Neutrophil (primary cell): ENCODE measurements around the gene OR7G2.
"Not testable (repeated sequence)": the region's sequence is repeated elsewhere in the genome, so short reads cannot be mapped to it uniquely, and the experiment has no call there.

Experiments
- H3K27ac ChIP-seq: fragments of 200-600 bp; sonication (generic); 2 replicates; pipeline ENCODE4 v1.5.1; 2016; ENCODE audit warnings: mild to moderate bottlenecking, moderate library complexity
- H3K27me3 ChIP-seq: fragments of 200-600 bp; sonication (generic); 2 replicates; pipeline ENCODE4 v1.6.0; 2016; ENCODE audit warnings: mild to moderate bottlenecking
- H3K36me3 ChIP-seq: fragments of 200-600 bp; sonication (generic); 2 replicates; pipeline ENCODE4 v1.5.1; 2017
- H3K4me1 ChIP-seq, 2 experiments: fragments of 200-600 bp in 1 of 2; sonication (generic) in 1 of 2; 1 replicate in 1 of 2; 2 replicates in 1 of 2; pipeline versions ENCODE4 v1.5.1 to v1.6.1; 2013 to 2016; ENCODE audit warnings: low read depth in 1 of 2, low read length in 1 of 2, mild to moderate bottlenecking in 1 of 2, moderate library complexity in 1 of 2; ENCODE audit not compliant: control insufficient read depth in 1 of 2, insufficient read depth in 1 of 2
- H3K4me3 ChIP-seq, 2 experiments: fragments of 200-600 bp in 1 of 2; sonication (generic) in 1 of 2; 1 replicate in 1 of 2; 2 replicates in 1 of 2; pipeline ENCODE4 v1.5.1; 2013 to 2016; ENCODE audit warnings: low read depth in 1 of 2, low read length in 1 of 2, mild to moderate bottlenecking in 1 of 2, moderate library complexity in 1 of 2
- H3K9me3 ChIP-seq: fragments of 200-600 bp; sonication (generic); 2 replicates; pipeline ENCODE4 v1.5.1; 2016
- CTCF ChIP-seq: fragments of 200-600 bp; sonication (generic); IDR thresholded peaks from 2 replicates; pipeline ENCODE4 v1.5.1; 2016; ENCODE audit warnings: antibody characterized with exemption

Gene OR7G2

GRCh38 chr19:9075064-9075949 is 32.0 kb downstream of the OR7G2 start:
- no peaks in the 10 kb centered on the region for H3K36me3 ChIP-seq
- no peak overlapping the region for H3K4me3 ChIP-seq
- TF ChIP-seq CTCF, result no peak
- no peak overlapping the region for H3K27ac ChIP-seq
- H3K4me1 ChIP-seq, result no peaks in the 10 kb centered on the region
- H3K27me3 ChIP-seq, result no peaks in the 10 kb centered on the region
- no peaks in the 10 kb centered on the region for H3K9me3 ChIP-seq

DNA sequence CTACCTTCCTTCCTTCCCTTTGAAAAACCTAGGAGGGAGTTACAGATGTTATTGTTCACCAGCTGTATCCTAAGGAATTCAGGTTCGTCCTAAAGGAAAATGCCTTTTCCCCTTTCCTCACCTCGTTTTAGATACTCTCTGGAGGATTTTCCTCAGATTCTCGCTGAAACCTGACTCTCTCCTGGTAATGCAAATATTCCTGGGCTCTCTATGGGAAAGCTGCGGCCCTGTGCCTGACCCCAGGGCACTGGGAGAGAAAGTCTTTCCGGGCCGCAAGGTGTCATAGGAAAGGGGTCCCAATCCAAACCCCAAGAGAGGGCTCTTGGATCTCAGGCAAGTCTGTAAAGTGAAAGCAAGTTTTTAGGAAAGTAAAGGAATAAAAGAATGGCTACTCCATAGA is 33.5 kb downstream of the OR7G2 start:
- Histone ChIP-seq H3K4me1 (no peaks in the 10 kb centered on the region), H3K4me3 (no peak overlapping the region), H3K9me3 (no peaks in the 10 kb centered on the region), H3K36me3 (no peaks in the 10 kb centered on the region), H3K27ac (no peak overlapping the region), H3K27me3 (no peaks in the 10 kb centered on the region)
- TF ChIP-seq CTCF, result no peak

- H3K4me1 ChIP-seq, H3K4me3 ChIP-seq, H3K9me3 ChIP-seq, H3K36me3 ChIP-seq, H3K27me3 ChIP-seq, H3K27ac ChIP-seq: not testable (repeated sequence)
These were observed 35.6 kb downstream of the OR7G2 start for GRCh38 chr19:9071720-9072119.

DNA sequence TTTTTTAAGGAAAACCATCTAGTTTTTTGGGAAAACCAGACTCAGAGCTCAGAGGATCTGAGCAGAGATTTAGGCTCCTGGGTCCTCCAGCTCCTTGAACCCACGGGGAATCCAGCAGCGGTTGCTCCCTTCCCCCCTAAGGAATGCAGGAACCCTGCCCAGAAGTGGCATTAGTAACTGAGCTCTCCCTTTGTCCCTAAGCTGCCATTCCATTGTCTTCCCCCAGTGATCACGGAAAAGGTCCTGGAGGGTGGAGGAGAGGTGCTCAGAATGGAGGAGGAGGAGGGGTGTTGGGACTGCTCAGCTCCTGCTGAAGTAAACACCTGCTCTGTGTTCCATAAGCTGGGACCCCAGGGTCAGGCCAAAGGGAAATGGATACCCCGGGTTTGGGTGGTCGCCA is 37.2 kb downstream of the OR7G2 start:
- Histone ChIP-seq H3K9me3 (no peaks in the 10 kb centered on the region), H3K4me1 (no peaks in the 10 kb centered on the region), H3K4me3 (no peak overlapping the region), H3K27ac (no peak overlapping the region), H3K36me3 (no peaks in the 10 kb centered on the region), H3K27me3 (no peaks in the 10 kb centered on the region)
- no peak for TF ChIP-seq CTCF

DNA sequence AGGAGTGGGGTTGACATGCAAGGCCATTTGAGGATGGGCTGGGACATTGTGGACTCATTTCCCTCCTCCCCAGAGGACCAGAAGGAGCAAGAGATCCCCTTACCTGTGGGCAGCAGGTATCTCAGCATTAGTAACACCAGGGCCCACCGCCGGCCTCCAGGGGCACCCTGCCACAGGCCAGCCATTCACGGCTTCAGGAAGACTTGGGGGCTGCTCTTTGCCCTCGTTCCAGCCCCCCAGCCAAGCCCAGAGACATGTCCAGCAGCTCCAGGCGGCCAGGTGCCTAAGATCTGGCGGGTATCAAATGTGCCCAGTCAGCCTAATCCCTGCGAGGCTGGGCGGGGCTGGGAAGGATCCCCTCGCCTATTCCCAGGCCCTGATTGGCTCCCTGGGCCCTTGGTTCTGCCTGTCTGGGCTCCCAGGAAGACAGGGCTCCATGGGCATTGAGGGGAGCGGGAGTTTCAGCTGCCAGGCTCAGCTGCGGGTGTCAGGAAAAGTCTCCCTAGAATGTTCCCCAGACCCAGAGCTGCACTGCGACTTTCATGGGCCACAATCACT is 41.7 kb downstream of the OR7G2 start:
- Histone ChIP-seq H3K27me3 (no peaks in the 10 kb centered on the region), H3K9me3 (no peaks in the 10 kb centered on the region), H3K27ac (no peak overlapping the region), H3K36me3 (no peaks in the 10 kb centered on the region), H3K4me1 (no peaks in the 10 kb centered on the region), H3K4me3 (no peak overlapping the region)
- TF ChIP-seq CTCF, result no peak

- H3K36me3 ChIP-seq, result no peaks in the 10 kb centered on the region
- TF ChIP-seq CTCF, result no peak
- no peaks in the 10 kb centered on the region for H3K4me1 ChIP-seq
- no peak overlapping the region for H3K4me3 ChIP-seq
- no peak overlapping the region for H3K27ac ChIP-seq
- no peaks in the 10 kb centered on the region for H3K9me3 ChIP-seq
- H3K27me3 ChIP-seq, result no peaks in the 10 kb centered on the region
These were observed 45.4 kb downstream of the OR7G2 start for GRCh38 chr19:9061879-9062278.
